ENCODE data around the gene GTPBP3. TPM values are rescaled to one million over a fixed set of nuclear protein-coding genes. Genes with fewer than 3 reads are reported as not detected.
A peak's percentile ranks its signal among the peaks of the same experiment; 100 is the strongest.

Gene GTPBP3
- total and polyA plus RNA-seq, 9 of the 15 experiments (the other 6 are each of a cell fraction or from before 2014, with no cell fraction given): 4.9 to 124 (median 22.6) TPM

- TF ChIP-seq E2F6 (IDR thresholded peaks at IDR 0.05; ENCODE audit: borderline replicate concordance in 1 of 2, extremely low read depth in 1 of 2, insufficient read depth in 1 of 2, insufficient read length in 1 of 2, low read depth in 1 of 2, low read length in 1 of 2, poor library complexity in 1 of 2, severe bottlenecking in 1 of 2): peak; percentile 58 to 76
- TF ChIP-seq ERF (CRISPR knock-in tag; IDR thresholded peaks at IDR 0.05): 0 out of 2 replicates have a peak, but pooled peaks have one; percentile 2
- no peak for TF ChIP-seq ZNF280A (IDR thresholded peaks at IDR 0.05; ENCODE audit: low read depth, partially characterized antibody)
- TF ChIP-seq KAT7 (CRISPR knock-in tag; IDR thresholded peaks at IDR 0.05; ENCODE audit: borderline replicate concordance): 0 out of 2 replicates have a peak, but pooled peaks have one; percentile 13
- 0 out of 2 replicates have a peak, but pooled peaks have one; percentile 4 for TF ChIP-seq ETV5 (CRISPR knock-in tag; IDR thresholded peaks at IDR 0.05; ENCODE audit: low read depth)
- peak; percentile 3 for TF ChIP-seq NUFIP1 (IDR thresholded peaks at IDR 0.05; ENCODE audit: partially characterized antibody)
- TF ChIP-seq ARID1B (IDR thresholded peaks at IDR 0.05): 0 out of 2 replicates have a peak, but pooled peaks have one; percentile 8
- TF ChIP-seq ZBTB17 (CRISPR knock-in tag; IDR thresholded peaks at IDR 0.05): no peak
- peak; percentile 24 for TF ChIP-seq SAP30 (IDR thresholded peaks at IDR 0.05; ENCODE audit: borderline replicate concordance, insufficient read depth, low read depth, low read length, poor library complexity, severe bottlenecking)
- TF ChIP-seq ZNF592 (IDR thresholded peaks at IDR 0.05): peak; percentile 3; the same call in 1 of the 2 replicates
- TF ChIP-seq ZKSCAN3 (CRISPR knock-in tag; IDR thresholded peaks at IDR 0.05): no peak
- TF ChIP-seq HNRNPL (IDR thresholded peaks at IDR 0.05; ENCODE audit: low read depth, low read length): 0 out of 2 replicates have a peak, but pooled peaks have one; percentile 21
- TF ChIP-seq NKRF (IDR thresholded peaks at IDR 0.05; ENCODE audit: borderline replicate concordance): no peak
- no peak for TF ChIP-seq ZBTB1 (CRISPR knock-in tag; IDR thresholded peaks at IDR 0.05; ENCODE audit: borderline replicate concordance, low read depth)
- no peak for TF ChIP-seq TRIM25 (IDR thresholded peaks at IDR 0.05; ENCODE audit: borderline replicate concordance)
These were observed 31.1 kb upstream of the GTPBP3 start (continued) for GRCh38 chr19:17306285-17306714.
